ENCODE results near the gene LUM. TPM values are rescaled to one million over a fixed set of nuclear protein-coding genes. Genes with fewer than 3 reads are reported as not detected.

Gene LUM
- polyA plus RNA-seq, 1 of the 3 experiments (the other 2 are of a cell fraction) = 30.6 TPM

- no peak for DNase-seq
- ChIA-PET CTCF (interaction anchor here (1.3 to 1.4 kb wide), 2 partner anchors 12 to 226 kb away, joined by 3 read pairs; no protein-coding TSS in a partner anchor), POLR2A (no interaction called here)
- peaks cover 9 to 15% of the 10 kb centered on the region in 2 experiments for H3K36me3 ChIP-seq (replicated peaks in 1 of 2; ENCODE audit: control insufficient read depth in 1 of 2, insufficient read depth in 2 of 2, low read length in 1 of 2)
- H3K9me2 ChIP-seq = no peaks in the 10 kb centered on the region
- H3K4me3 ChIP-seq (ENCODE audit: low read depth in 2 of 2, low read length in 1 of 2) = no peak overlapping the region
- H3K27me3 ChIP-seq (ENCODE audit: insufficient read depth) = no peaks in the 10 kb centered on the region
- peaks cover 8% of the 10 kb centered on the region for H3F3A ChIP-seq (replicated peaks; ENCODE audit: insufficient read depth)
- no peaks in the 10 kb centered on the region for H3K79me2 ChIP-seq (ENCODE audit: insufficient read depth)
- 0 out of 2 replicates have a peak overlapping the region, but pooled peaks have one; percentile 5 for H2AFZ ChIP-seq (ENCODE audit: low read depth)
- no peak for TF ChIP-seq SIN3A (IDR thresholded peaks at IDR 0.05; ENCODE audit: borderline replicate concordance, low read depth, low read length)
- no peak for TF ChIP-seq USF1 (IDR thresholded peaks at IDR 0.05; ENCODE audit: borderline replicate concordance, low read depth)
- TF ChIP-seq REST (IDR thresholded peaks at IDR 0.05; ENCODE audit: low read depth, low read length) = no peak
- no peak for TF ChIP-seq FOXM1 (IDR thresholded peaks at IDR 0.05; ENCODE audit: low read depth)
- no peak for TF ChIP-seq GABPA (IDR thresholded peaks at IDR 0.05; ENCODE audit: low read depth)
- TF ChIP-seq ZBTB33 (IDR thresholded peaks at IDR 0.05; ENCODE audit: borderline replicate concordance, low read depth) = no peak
- TF ChIP-seq IRF3 (IDR thresholded peaks at IDR 0.05; ENCODE audit: low read depth, low read length) = no peak
- no peak for TF ChIP-seq FOXJ3 (CRISPR knock-in tag; IDR thresholded peaks at IDR 0.05)
- no peak for TF ChIP-seq RFX5 (IDR thresholded peaks at IDR 0.05; ENCODE audit: low read length)
- TF ChIP-seq EP300 (IDR thresholded peaks at IDR 0.05; ENCODE audit: borderline replicate concordance in 1 of 2, low read depth in 1 of 2, low read length in 1 of 2) = no peak
- TF ChIP-seq MEF2A (IDR thresholded peaks at IDR 0.05; ENCODE audit: borderline replicate concordance, low read depth) = no peak
- no peak for TF ChIP-seq RCOR1 (IDR thresholded peaks at IDR 0.05; ENCODE audit: low read length)
- WGBS (ENCODE audit: low lambda C conversion rate) = 77% methylated on average over 2 of the region's 2 CpGs
- H3K9ac ChIP-seq = no peak overlapping the region
- H3K4me1 ChIP-seq (ENCODE audit: control insufficient read depth in 1 of 2, insufficient read depth in 2 of 2, low read depth in 1 of 2, low read length in 1 of 2) = peaks cover 0 to 14% of the 10 kb centered on the region in 2 experiments; a peak in 3 of 4 replicates
- no peaks in the 10 kb centered on the region for H4K20me1 ChIP-seq (ENCODE audit: insufficient read depth)
- H3K9me3 ChIP-seq = no peaks in the 10 kb centered on the region
- H3K27ac ChIP-seq (ENCODE audit: low read depth in 2 of 2, low read length in 1 of 2) = peak overlapping the region; percentile 76 to 83; a peak in 3 of 4 replicates
- no peak overlapping the region for H3K4me2 ChIP-seq
These were observed 11.5 kb downstream of the LUM start for GRCh38 chr12:91099836-91100235.
